Activated CD4-positive, CD25-positive, alpha-beta regulatory T cell (primary cell): ENCODE data around the gene MEGF11.
"Not testable (repeated sequence)": the region's sequence is repeated elsewhere in the genome, so short reads cannot be mapped to it uniquely, and the experiment has no call there.

ENCODE experiments used
- DNase-seq, 4 experiments: peaks; one replicate each; lab custom pipeline; 2025; lab: John Stamatoyannopoulos, UW

MEGF11 gene

GRCh38 chr15:65887565-65887964 lies 366.0 kb downstream of the MEGF11 start:
- DNase-seq, result no peak

GRCh38 chr15:65885668-65886218 lies 367.8 kb downstream of the MEGF11 start:
- DNase-seq, result no peak

- no peak for DNase-seq
These were observed 369.0 kb downstream of the MEGF11 start for GRCh38 chr15:65884511-65884910.

- DNase-seq, result no peak
These were observed 370.0 kb downstream of the MEGF11 start for GRCh38 chr15:65883571-65883970.

GRCh38 chr15:65881766-65882434 lies 371.6 kb downstream of the MEGF11 start:
- DNase-seq, result no peak

GRCh38 chr15:65877749-65878148 lies 375.8 kb downstream of the MEGF11 start:
- no peak for DNase-seq

- no peak for DNase-seq
These were observed 378.1 kb downstream of the MEGF11 start for GRCh38 chr15:65875458-65875857.

GRCh38 chr15:65873256-65873655 lies 380.3 kb downstream of the MEGF11 start:
- no peak for DNase-seq

- not testable (repeated sequence) for DNase-seq
These were observed 381.0 kb downstream of the MEGF11 start for GRCh38 chr15:65872596-65872995.

GRCh38 chr15:65871886-65872285 lies 381.7 kb downstream of the MEGF11 start:
- DNase-seq, result not testable (repeated sequence)

- no peak for DNase-seq
These were observed 382.5 kb downstream of the MEGF11 start for GRCh38 chr15:65870889-65871533.

- DNase-seq, result peak in 1 of 4 experiments; percentile 20
These were observed 383.3 kb downstream of the MEGF11 start for GRCh38 chr15:65869954-65870871.

- DNase-seq, result peak; percentile 88 to 92 (median 90)
These were observed 384.2 kb downstream of the MEGF11 start, which contains the start of gene RAB11A for GRCh38 chr15:65869126-65869953. TSS of gene RAB11A (plus strand) at chr15:65869491. CDS start at chr15:65869586, 95 bp downstream.

- DNase-seq, result no peak
These were observed 384.9 kb downstream of the MEGF11 start for GRCh38 chr15:65868546-65869125.

- not testable (repeated sequence) for DNase-seq
These were observed 385.6 kb downstream of the MEGF11 start for GRCh38 chr15:65867933-65868332.

GRCh38 chr15:65867244-65867643 lies 386.3 kb downstream of the MEGF11 start:
- DNase-seq, result no peak

GRCh38 chr15:65863106-65863505 lies 390.4 kb downstream of the MEGF11 start:
- no peak for DNase-seq

- peak in 2 of 4 experiments; percentile 7 to 21 for DNase-seq
These were observed 390.9 kb downstream of the MEGF11 start for GRCh38 chr15:65862682-65863081.

- DNase-seq, result no peak
These were observed 395.7 kb downstream of the MEGF11 start for GRCh38 chr15:65857718-65858402.

GRCh38 chr15:65856821-65857455 lies 396.6 kb downstream of the MEGF11 start:
- DNase-seq, result peak; percentile 66 to 74 (median 70)
